Activated CD4-positive, CD25-positive, alpha-beta regulatory T cell treated with anti-CD3 and anti-CD28 coated beads, Interleukin-2, amount 50 U/mL, for 24 hours (primary cell): ENCODE measurements around the gene CAP2.
"Not testable (repeated sequence)": the region's sequence is repeated elsewhere in the genome, so short reads cannot be mapped to it uniquely, and the experiment has no call there.

Experiments
- ATAC-seq, 2 donors: fragments of 150-1000 bp; cut with Tn5 transposase; one replicate each; pipeline ENCODE4 v1.10.0; 2021; ENCODE audit warnings: mild to moderate bottlenecking in 1 of 2, moderate library complexity in 1 of 2

CAP2 gene

DNA sequence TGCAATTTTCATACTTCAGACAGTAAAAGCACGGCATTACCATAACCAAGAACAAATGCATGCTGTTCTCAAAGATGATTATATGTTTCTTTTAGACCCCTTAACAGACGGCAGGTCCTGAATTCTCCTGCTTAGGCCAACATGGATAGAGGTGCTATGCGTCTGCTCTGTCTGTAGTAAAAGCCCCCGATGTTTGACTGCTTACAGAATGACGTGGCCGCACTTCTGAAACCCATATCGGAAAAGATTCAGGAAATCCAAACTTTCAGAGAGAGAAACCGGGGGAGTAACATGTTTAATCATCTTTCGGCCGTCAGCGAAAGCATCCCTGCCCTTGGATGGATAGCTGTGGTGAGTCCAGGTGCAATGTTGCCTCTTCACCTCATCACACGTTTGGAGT is 113.6 kb downstream of the CAP2 start:
- no peak for ATAC-seq

- no peak for ATAC-seq
These were observed 117.7 kb downstream of the CAP2 start for GRCh38 chr6:17511084-17511483.

DNA sequence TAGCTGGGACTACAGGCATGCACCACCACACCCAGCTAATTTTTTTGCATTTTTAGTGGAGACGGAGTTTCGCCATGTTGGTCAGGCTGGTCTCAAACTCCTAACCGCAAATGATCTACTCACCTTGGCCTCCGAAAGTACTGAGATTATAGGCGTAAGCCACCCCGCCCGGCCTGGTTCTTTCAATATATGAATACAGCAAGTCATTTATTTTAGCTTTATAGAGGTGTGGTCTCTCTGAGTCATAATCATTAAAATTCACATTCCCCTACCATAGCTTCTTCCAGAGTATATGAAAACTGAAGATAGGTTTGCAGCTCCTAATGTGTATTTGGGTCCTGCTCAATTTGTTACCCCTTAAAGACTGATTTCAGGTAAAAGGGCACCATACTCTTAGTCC is 118.2 kb downstream of the CAP2 start:
- ATAC-seq: no peak

- ATAC-seq: no peak
These were observed 125.7 kb downstream of the CAP2 start for GRCh38 chr6:17519120-17519519.

DNA sequence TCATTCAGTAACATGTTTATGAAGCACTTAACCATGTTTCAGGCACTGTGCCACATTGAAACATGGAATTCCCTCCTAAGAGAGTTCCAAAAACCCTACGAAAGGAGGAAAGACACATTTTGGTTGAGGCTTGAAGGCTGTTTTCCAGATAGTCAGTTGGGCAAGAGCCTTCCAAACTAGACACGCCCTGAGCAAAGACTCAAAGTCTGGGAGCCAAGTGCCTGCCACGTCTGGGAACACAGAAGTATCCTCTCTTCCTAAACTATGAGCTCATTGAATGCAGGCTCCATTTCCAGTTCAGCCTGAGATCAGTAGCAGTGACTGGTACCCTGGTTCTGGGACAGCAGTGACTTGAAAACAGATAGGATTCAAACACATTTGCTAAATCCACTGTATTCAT is 132.2 kb downstream of the CAP2 start:
- ATAC-seq: no peak

DNA sequence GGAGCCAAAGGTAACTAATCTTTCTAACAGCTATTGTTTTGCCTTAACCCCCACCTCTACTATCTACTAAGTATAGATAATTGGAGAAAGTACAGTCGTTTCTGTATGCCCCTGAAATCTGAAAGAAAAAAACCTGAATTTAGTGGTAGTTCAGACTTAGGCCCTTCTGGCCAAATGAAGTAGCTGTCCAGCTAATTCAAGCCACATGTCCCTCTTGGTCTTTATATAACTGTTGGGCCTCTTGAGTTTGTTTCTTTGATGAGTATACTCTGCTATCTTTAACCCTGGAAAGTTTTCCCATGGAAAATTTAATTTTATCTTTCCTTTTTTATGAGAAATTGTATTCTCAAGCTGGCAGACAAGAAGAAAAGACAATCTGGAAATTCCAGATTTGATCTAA is 133.7 kb downstream of the CAP2 start:
- ATAC-seq: no peak

GRCh38 chr6:17530321-17530835 is 137.0 kb downstream of the CAP2 start:
- ATAC-seq: no peak

DNA sequence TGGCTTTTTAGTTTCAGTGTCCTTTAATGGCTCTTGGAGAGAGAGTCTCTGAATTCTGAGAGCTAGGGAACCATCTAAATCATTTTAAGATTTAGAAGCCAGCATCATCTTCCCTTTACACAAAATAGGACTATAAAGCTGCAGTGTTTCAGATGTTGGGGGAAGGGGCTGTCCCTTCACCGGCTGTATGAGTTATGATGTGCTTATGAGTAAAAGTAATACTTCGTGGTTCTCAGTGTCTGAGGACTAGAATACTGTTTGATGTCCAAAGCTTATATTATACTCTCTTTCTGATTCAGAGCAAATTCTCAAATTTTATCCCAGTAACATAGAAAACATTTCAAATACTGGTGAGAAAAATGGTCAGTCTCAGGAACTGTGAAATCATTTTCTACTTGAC is 143.2 kb downstream of the CAP2 start:
- ATAC-seq: peak; percentile 90 to 92

DNA sequence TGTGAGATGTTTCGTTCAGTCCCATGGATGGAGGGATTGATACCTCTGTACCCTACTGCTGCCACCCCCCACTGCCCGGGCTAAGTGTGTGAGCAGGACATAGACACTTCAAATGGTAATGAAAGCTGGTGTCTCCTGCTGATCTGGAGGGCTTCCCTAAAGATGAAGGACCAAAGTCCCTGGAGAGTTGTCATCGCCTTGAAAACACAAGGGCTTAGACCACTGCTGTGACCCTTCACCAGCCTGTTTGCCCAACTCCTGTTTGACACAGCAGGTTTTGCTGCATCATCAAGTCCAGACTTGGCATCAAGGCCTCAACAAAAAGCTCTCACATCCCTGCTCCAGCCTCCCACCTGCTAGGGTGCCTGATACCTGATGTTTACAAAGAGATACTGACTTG is 148.8 kb downstream of the CAP2 start:
- ATAC-seq: no peak

DNA sequence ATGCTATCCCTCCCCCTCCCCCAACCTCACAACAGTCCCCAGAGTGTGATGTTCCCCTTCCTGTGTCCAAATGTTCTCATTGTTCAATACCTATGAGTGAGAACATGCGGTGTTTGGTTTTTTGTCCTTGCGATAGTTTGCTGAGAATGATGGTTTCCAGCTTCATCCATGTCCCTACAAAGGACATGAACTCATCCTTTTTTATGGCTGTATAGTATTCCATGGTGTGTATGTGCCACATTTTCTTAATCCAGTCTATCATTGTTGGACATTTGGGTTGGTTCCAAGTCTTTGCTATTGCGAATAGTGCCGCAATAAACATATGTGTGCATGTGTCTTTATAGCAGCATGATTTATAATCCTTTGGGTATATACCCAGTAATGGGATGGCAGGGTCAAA is 152.3 kb downstream of the CAP2 start:
- ATAC-seq: not testable (repeated sequence)

DNA sequence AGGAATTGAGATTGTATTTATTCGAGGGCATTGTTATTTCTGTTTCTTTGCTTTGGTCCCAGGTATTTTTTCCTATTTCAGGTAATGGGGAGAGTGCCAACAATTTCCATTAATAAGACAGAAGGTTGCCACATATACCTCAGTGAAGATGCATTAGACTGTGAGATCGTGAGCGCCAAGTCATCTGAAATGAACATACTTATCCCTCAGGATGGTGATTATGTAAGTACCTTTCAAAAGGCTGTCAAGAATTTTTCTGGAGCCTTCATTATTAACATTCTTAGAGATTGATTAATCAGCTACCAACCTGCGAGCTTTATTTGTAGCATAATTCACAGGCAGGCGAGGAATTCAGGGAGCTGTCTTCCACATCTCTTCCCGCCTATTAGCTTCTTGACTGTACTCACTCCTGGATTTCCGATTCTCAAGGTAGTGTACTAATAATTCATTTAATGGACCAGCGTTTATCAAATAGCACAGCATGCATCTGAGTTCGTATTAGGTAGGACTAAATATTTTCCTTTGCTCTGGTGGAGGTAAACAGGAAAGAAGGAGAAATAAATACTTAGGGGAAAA is 158.1 kb downstream of the CAP2 start:
- ATAC-seq: no peak

- ATAC-seq: no peak
These were observed 159.5 kb downstream of the CAP2 start for GRCh38 chr6:17552861-17553260.

DNA sequence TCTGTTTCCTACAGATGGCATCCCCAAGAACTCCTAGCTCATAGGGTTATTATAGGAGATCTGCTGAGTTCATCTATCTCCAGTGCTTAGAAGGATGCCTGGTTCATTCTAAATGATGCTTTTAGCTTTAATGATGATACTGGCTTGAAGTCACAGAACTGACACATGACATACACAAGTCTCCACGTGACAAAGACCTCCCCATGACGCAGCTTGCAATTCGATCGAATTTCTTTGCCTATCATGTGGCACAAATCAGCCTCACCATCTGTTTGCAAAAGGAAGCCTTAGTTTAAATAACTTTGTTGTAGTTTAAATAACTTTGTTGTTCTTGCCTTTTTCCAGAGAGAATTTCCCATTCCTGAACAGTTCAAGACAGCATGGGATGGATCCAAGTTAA is 162.6 kb downstream of the CAP2 start:
- ATAC-seq: no peak

DNA sequence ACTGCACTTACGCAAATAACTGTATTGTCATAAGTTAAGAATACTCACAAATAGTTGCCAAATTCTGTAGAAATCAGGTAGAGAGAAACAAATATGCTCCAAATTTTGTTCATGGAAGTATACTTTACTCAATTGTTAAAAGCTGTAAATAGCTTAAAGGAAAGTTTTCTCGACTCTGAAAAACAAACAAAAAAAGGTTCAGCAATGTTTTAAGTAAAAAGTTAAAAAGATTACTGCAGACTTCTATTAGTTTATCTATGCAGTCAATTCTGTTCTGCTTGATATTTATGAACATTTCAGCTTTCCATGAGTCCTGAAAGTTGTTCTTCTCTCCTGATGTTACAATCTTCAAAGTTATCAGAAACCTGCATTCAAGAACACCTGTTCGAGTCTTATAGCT is 169.2 kb downstream of the CAP2 start:
- no peak for ATAC-seq

DNA sequence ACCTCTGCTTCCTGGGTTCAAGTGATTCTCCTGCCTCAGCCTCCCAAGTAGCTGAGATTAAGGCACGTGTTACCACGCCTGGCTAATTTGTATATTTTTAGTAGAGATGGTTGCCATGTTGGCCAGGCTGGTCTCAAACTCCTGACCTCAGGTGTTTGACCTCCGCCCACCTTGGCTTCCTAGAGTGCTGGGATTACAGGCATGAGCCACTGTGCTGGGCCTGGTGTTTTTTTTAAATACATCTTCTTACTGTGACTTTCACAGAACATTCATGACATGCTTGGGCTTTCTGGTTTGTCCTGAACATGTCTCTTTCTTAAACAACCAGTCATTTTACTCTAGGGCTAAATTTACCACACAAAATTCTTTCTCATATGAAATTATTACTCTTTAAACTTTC is 172.0 kb downstream of the CAP2 start:
- no peak for ATAC-seq

DNA sequence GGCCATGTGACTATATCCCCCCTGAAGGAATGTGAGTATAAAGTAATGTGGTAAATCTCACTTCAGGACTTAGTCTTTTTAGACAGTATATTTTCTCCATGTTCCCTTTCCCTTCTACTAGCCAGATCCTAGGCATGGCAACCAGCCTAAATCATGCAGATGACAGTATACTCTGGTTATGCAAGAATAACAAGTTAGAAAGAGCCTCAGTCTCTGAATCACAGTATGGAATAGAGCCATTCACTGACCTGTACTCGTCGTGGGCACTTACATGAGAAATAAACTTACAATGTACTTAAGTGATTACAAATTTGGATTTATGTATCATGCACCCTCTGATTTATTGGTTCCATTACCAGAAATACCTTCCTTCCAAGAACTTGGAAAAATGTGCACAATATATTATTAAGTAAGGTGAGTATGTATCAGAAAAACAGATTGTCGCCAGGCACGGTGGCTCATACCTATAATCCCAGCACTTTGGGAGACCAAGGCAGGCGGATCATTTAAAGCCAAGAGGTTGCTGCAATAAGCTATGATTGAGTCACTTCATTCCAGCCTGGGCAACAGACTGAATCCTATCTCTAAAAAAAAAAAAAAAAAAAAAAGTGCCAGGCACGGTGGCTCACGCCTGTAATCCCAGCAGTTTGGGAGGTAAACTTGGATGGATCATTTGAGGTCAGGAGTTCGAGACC is 181.6 kb downstream of the CAP2 start:
- no peak for ATAC-seq

DNA sequence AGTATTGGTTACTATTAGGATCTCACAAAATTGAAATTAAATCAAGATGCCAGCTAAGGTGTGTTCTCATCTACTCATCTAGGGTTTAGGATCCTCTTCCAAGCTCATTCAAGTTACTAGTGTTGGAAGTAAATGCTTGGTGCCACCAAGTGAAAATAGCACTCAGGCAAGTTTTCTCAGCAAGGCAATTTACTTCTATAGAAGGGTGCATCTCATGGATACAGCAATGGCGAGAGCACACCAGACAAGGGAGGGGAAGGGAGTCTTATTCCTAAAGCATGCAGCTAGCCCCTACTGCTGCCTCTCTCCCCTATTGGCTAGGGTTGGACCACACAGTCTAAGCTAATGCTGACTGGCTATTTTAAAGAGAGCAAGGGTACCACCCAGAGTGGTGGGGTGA is 183.7 kb downstream of the CAP2 start:
- ATAC-seq: no peak

DNA sequence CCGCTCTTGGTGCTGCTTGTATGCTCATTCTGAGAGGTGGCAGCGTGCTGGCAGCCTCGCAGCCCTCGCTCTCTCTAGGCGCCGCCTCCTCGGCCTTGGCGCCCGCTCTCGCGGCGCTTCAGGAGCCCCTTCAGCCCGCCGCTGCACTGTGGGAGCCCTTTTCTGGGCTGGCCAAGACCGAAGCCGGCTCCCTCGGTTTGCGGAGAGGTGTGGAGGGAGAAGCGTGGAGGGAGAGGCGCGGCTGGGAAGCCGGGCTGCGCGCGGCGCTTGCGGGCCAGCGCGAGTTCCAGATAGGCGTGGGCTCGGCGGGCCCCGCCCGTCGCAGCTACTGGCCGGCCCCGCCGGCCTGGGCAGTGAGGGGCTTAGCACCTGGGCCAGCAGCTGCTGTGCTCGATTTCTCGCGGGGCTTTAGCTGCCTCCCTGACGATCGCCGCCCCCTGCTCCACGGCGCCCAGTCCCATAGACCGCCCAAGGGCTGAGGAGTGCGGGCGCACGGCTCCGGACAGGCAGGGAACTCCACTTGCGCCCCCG is 187.2 kb downstream of the CAP2 start:
- ATAC-seq: peak; percentile 76 to 89

- not testable (repeated sequence) for ATAC-seq
These were observed 187.9 kb downstream of the CAP2 start for GRCh38 chr6:17581282-17581681.

DNA sequence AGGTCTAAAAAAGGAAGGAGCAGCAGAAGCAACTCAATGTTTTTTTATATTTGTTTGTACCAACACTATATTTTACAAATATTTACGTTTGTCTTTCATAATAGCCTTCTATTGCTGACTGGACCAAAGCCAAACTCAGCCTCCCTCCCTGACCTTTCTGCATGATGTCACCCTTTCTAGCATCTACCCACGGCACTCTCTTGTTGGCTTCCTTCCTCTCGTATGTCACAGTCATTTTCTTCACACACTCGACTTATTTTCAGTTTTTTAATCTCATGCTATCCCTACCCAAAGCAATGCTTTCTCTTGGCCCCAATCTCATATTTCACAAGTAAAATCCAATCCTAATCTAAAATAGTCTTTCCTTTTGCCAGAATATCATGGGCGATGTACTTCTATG is 190.4 kb downstream of the CAP2 start:
- ATAC-seq: peak in 1 of 2 donors; percentile 31

- peak in 1 of 2 donors; percentile 46 for ATAC-seq
These were observed 190.9 kb downstream of the CAP2 start for GRCh38 chr6:17584241-17584803.

DNA sequence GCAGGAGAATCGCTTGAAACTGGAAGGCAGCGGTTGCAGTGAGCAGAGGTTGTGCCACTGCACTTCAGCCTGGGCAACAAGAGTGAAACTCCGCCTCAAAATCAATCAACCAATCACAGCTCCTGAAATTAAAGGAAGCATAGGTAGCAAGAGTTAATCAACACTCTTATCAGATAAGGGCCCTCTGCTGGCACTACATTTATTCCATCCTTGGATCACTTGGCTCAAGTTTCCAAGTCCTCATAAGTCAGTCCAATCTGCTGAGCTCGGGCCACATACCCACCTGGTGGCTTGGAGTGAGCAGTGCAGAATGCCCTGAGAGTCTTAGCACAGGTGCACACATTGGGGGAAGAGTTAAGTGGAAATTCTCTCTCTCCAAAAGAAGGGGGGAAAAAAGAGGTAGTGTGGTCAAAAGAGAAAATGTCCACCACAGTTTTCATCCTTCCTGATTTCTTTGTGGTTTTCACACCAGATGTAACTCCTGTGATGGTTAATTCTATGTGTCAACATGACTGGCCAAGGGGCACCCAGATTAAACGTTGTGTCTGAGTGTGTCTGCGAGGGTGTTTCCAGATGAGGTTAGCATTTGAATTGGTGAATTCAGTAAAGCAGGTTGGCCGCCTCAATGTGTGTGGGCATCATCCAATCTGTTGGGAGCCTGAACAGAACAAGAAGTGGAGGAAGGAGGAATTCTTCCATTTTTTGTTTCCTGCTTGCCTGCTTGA is 192.5 kb downstream of the CAP2 start:
- ATAC-seq: peak in 1 of 2 donors; percentile 28

GRCh38 chr6:17586623-17587022 is 193.2 kb downstream of the CAP2 start:
- ATAC-seq: not testable (repeated sequence)
